ENCODE measurements around the gene SRGAP1.

SRGAP1 gene

DNA sequence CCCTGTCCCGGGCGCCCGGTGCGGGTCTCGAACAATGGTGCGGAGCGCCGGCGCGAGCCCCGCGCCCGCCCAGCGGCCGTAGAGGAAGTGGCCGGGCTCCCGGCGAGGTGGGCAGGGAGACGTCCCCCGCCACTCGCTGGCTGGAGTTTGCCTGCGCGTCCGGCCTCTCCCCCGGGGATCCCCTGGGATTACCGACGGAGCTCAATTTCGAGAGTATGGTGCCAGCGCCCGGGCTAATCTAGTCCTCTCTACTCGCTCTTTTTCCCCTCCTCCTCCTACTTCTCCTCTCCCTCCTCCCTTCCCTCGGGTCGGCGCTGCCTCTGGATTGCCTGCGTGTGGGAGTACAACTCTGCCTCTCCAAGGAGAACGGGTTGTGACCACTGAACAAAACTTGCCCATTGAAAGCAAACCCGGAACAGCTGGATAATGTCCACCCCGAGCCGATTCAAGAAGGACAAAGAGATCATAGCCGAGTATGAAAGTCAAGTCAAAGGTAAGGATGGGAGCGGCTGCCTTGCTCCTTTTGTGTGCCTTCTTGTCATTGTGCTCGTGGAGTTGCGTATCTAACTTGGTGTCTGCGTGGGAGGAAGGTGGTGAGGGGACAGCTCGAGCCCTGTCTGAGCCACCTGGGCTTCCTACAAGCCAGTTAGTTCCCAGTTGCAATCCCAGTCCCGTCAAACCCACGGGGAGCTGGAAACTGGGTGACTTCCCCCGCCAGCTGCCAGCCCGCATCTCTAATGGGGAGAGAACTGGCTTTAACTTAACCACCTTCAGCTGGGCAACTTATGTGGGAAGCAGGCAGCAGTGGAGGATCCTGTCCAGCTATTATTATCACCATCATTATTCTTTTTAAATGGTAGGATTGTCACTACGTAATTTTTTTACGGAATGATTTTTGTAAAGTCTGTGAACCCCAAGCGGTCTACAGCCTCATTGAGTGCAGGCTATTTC lies at the start of gene SRGAP1:
Gene SRGAP1, plus strand, starts transcription at position 310 of the 951 bp plus-strand sequence. Its CDS starts 117 bp downstream, at position 427.
- TF ChIP-seq CTCF (IDR thresholded peaks at IDR 0.05) = no peak
- H3K27ac ChIP-seq = peak within 1 kb of the TSS; percentile 90 to 94
- peak; percentile 86 for DNase-seq (ENCODE audit: low spot score)

GRCh38 chr12:63795032-63795687 lies 49.3 kb upstream of the SRGAP1 start:
- H3K27ac ChIP-seq = no peak overlapping the region
- H3K4me3 ChIP-seq = no peak overlapping the region
- TF ChIP-seq CTCF (IDR thresholded peaks at IDR 0.05) = no peak
- DNase-seq (ENCODE audit: low spot score) = no peak

More for the DNA sequence above, at the start of gene SRGAP1:
- H3K4me3 ChIP-seq = peak within 1 kb of the TSS; percentile 84

DNA sequence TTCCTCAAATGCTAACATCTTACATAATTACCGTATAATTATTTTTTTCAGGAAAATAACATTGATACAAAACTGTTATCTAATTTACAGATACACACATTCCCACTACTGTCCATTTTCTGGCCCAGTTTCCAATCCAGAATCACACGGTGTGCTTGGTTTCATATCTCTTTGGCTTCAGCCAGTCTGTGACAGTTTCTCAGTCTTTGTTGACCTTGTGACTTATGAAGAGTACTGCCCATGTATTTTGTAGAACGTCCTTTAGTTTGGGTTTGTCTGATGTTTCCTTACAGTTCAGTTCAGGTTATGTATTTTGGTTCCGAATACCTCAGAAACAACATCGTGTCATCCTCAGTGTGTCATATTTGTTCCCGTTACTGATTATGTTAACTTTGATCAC lies 48.6 kb upstream of the SRGAP1 start:
- no peak for DNase-seq (ENCODE audit: low spot score)
- Histone ChIP-seq H3K27ac (no peak overlapping the region), H3K4me3 (no peak overlapping the region)
- no peak for TF ChIP-seq CTCF (IDR thresholded peaks at IDR 0.05)

GRCh38 chr12:63802012-63802608 lies 42.4 kb upstream of the SRGAP1 start:
- DNase-seq (ENCODE audit: low spot score) = no peak
- no peak overlapping the region for H3K4me3 ChIP-seq
- H3K27ac ChIP-seq = no peak overlapping the region
- TF ChIP-seq CTCF (IDR thresholded peaks at IDR 0.05) = peak; percentile 54

GRCh38 chr12:63804746-63805145 lies 39.8 kb upstream of the SRGAP1 start:
- no peak overlapping the region for H3K4me3 ChIP-seq
- no peak for DNase-seq (ENCODE audit: low spot score)
- H3K27ac ChIP-seq = no peak overlapping the region
- TF ChIP-seq CTCF (IDR thresholded peaks at IDR 0.05) = no peak

DNA sequence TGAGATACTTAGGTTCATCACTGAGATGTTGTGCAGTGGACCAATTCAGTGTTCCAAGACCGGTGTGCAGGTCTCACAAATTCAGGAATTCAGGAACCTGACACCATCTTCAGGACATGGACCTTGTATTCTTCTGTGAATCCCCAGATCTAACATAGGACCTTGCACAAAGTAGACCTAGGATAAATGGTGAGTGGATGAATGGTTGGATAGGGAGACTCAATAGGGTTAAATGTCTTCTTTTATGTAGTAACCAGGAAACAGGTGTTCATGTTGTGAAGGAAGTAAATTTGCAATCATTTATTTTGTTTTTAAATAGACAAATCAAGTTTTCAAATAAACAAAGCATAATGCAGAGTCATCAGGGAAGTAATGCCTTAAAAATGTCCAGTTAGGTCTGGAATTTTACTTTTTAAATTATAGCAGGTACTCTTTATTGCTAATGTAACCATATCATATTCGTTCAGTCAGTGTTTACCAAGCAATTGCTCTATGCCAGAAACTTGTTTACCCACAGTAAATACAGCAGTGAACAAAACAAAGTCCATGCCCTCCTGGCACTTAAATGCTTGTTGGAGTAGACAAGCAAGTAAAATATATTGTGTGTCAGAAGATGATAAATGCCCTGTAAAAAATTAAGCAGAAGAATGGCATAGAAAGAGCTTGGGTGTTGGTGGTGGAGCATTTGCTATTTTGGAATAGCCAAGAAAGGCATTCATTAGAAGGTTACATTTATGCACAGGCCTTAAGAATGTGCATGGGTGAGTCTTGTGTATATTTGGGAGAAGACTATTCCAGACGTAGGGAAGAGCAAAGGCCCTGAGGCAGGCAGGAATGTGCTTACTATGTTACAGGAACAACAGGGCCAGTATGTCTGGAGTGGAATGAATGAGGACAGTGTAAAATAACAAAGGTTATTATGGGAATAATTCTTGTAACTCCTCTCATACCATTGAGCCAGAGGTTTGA lies 38.5 kb upstream of the SRGAP1 start:
- Histone ChIP-seq H3K4me3 (no peak overlapping the region), H3K27ac (no peak overlapping the region)
- no peak for TF ChIP-seq CTCF (IDR thresholded peaks at IDR 0.05)
- no peak for DNase-seq (ENCODE audit: low spot score)
